GM12872 (cell line): ENCODE measurements around the gene FRAS1.

Experiments used
- CTCF ChIP-seq: IDR thresholded peaks from 3 replicates; pipeline ENCODE4 v1.5.1; 2011; ENCODE audit warnings: low read depth, mild to moderate bottlenecking, low read length, moderate library complexity; ENCODE audit not compliant: insufficient read depth

The FRAS1 gene

GRCh38 chr4:78356251-78356786 lies 299.2 kb downstream of the FRAS1 start:
- TF ChIP-seq CTCF, result no peak

DNA sequence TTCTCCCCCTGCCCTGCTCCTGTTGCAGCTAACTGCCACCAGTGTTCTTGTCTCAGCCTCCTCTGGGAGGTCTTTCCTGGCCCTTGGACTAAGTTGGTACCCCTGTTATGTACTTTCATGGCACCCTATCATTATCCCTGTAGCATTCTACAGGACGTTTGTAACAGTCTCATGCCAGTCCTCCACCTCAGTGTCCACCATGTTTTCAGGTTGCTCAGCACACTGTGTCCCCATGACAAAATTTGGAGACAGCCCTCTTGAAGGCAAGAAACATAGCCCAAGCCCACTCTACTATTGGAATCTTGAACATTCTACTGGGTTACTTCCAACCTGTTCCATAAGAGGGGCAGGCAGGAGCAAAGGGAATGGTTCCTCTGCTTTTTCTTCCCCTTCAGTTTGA lies 300.0 kb downstream of the FRAS1 start:
- no peak for TF ChIP-seq CTCF

- TF ChIP-seq CTCF, result no peak
Observed at GRCh38 chr4:78360466-78360865, 303.3 kb downstream of the FRAS1 start.

- TF ChIP-seq CTCF, result no peak
Observed at GRCh38 chr4:78361621-78362120, 304.5 kb downstream of the FRAS1 start.

- TF ChIP-seq CTCF, result no peak
Observed at GRCh38 chr4:78362310-78362709, 305.2 kb downstream of the FRAS1 start.

DNA sequence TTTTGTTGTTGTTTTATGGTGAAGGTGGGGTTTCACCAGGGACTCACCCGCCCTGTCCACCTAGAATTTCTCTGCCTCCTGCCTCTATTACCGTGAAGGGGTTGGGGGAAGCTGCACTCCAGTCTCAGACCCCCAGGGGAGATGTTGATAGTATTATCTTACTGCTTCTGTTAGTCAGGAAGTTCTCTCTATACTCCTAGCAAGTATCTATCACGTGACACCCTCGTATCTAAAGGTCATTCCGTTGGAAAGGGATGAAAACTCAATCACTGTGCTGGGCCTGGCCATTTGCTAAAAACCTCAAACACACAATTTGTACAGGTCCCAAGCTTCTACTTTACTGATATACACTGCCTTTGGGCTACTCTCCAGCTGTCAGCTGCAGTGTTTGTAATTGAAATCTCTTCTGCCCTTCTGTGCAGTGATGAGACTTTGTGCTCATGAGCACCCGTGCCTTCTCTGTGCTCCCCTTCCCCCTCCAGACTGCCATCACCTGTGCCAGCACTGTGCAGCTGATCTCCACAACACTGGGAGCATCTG lies 306.0 kb downstream of the FRAS1 start:
- TF ChIP-seq CTCF, result no peak

- no peak for TF ChIP-seq CTCF
Observed at GRCh38 chr4:78369679-78370078, 312.6 kb downstream of the FRAS1 start.
